ENCODE measurements around the gene ENPP6.

Gene ENPP6

DNA sequence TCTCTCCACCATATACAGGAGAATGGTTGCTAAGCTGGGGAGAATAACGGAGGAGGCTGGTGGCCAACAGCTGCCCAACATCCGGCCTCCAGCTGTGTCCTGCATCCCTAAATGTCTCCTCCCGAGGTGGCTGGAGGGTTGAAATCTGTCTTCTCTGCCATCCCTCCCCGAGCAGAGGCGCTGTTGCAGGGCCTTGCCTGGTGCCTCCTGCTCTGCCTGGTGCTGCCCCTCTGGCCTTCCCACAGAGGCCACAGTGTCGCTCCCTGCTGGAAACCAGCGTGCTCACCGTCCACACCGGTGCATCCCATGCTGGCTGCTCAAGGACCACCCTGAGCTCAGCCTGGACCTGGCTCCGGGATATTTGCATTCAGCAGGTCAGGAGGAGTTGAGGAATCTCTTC, 115.2 kb downstream of the ENPP6 start:
- no peak for DNase-seq

DNA sequence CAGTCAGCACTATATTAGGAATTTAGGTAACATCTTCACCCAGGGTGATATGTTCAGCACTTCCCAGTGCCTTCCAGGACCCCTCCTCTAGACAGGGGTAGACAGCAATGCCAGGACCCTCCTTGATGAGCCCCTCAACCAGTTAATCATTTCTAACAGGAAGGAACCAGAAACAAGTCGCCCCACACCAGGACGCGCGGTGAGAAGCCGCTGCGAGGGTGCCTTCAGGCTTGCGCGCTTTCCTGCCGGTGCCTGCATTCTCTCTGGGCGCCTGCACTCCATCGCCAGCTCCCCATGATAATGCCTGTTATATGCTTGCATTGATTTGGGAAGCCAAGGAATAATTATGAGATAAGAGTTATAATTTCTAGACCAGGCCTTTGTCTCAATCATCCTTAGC, 116.0 kb downstream of the ENPP6 start:
- DNase-seq = no peak

DNA sequence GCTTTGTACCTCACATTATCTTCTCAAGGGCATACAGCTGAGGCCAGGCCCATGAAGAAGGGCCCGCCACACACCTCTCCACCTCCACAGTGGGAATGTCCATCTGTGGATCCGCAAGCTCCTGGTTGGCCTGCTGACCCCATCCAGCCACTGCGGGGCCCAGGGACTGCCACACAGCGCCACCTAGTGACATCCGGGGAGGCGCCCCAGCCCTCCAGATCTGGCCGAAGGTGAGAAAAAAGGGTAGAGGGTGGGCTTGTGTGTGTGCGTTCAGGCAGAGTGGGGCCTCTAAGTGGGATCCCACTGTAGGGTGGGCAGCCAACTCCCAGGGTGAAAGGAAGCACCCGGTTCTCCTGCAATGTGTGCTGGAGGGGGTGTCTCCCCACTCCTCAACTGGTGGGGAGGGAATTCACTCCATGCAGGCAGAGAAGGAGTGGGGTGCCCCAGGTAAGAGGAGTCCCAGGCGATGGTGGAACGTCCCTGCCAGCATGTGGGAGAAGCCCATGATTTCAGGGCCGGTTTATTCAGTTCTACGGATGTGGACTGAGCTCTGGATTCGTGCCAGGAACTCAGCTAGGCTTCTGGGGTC, 117.3 kb downstream of the ENPP6 start:
- no peak for DNase-seq

DNA sequence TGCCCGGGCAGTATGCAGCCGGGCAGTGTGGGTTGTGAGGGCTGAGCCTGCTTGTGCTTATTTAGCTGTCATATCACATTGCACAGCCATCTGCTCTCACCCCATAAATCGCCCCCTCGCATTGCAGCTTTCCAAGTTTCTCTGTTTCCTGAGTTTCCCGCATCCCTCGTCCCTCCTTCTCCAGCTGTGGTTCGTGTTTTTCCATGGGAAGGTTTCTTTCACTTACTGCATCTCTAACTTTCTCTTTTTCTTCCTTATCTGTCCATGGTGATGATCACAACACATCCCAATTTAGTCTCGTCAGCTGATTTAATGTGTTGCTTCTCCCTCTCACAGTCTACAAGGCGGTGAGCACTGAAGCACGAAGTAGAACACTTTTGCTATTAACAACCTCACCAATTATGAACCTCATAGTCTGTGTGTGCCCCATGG, 118.1 kb downstream of the ENPP6 start:
- DNase-seq = no peak

DNA sequence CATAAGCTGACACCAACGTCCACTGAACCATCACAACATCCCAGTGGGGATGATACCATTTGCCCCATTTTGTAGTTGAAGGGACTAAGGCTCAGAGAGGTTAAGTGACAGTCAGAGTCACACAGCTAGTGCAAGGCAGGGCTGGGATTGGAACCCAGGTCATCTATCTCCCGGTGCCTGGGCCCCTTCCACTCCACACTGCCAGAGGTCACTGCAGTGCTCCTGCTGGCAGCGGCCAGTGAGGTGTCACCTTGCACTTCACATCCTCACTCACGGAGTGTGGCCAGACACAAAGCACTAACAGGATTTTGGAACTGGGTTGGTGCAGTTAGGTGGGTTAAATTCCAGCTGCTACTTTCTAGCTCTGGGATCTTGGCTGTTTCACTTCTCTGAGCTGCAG, 118.7 kb downstream of the ENPP6 start:
- DNase-seq = no peak

DNA sequence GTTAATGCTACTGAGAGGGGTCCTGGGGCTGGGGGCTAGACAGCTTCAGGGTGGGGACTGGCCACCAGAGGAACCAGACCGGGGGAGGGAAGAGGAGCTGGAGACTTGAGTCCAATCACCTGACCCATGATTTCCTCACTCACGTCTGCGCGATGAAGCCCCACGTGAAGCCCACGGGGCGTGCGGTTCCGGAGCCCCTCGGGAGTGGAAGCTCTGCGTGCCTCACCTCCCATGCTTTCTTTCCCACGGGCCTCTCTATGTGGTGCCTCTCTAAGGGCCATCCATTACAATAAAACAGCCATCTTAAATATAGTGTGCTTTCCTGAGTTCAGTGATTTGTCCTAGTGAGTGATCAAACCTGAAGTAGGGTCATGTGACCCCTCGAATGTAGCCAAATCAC, 119.9 kb downstream of the ENPP6 start:
- DNase-seq = no peak

DNA sequence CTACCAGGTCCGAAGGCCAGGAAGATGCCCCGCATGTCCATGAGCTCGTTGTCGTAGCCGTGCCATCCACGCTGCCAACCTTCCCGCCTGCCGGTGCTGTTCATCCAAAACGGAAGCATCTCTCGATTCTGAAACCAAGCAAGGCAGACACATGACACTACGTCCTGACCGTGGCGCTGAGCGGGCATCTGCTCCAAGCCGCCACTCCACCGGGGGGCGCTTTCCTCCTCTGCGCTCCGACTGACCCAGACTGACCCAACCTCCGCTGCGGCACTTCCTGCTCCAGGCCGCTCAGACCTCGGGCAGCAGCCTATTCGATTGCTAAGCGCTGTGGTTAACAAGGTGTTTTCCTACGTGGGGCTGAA, 120.5 kb downstream of the ENPP6 start:
- no peak for DNase-seq

DNA sequence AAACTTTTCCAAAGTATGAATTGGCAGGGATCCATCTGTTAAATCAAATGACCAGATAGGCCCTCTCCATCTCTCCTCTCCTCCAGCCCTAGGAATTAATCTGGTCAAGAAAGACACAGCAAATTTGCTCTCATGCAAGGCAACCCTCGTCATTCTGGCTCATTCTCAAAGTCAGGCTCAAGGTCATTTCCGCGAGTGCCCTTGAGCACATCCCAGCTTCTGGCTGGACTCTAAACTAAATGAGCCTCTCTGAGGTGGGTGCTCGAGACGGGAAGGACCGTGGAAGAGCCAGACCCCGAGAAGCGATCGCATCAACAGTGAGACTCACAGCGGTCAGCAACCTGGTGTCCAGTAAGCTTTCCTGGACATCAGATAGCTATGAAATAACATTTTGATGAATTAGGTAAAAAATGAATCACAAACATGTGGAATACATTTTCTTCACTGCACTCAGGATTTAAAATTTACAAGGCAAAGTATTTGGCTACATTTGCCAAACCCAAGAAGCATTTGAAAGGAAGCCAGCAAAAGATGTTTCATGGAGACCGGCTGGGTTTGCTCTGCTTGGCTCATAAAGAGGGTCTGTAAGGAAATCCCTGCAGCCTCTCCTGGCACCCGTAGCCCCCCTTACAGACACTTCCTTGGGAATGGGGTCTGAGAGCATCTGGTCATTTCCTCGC, 121.0 kb downstream of the ENPP6 start:
- DNase-seq = no peak

DNA sequence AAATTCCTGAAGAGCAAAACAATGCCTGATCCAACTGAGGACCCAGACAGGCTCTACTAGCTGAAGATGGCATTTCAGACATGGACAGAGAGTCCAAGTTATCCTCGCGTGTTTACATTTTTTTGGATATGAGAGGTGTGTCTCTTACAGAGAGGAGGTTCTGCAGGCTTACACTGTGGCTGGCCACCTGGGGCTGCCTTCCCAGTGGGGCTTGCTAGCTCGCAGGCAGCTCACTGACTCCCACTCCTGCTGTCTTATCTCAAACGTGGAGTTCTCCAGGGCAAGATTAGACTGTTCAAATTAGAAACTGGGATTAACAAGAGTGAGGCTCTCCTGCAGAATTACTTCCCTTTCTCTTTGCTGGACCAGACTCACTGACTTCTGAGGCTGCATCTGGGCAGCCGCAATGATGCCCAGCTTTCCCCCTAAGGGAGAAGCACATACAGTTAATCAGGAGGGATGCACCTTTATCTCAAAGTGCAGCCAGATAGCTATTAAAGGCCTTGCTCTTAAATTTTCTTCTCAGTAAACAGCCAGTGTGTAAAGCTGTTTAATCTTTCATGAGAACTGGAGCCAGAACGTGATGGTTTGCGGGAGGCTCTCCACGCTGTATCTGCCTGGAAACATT, 123.0 kb downstream of the ENPP6 start:
- DNase-seq = no peak

DNA sequence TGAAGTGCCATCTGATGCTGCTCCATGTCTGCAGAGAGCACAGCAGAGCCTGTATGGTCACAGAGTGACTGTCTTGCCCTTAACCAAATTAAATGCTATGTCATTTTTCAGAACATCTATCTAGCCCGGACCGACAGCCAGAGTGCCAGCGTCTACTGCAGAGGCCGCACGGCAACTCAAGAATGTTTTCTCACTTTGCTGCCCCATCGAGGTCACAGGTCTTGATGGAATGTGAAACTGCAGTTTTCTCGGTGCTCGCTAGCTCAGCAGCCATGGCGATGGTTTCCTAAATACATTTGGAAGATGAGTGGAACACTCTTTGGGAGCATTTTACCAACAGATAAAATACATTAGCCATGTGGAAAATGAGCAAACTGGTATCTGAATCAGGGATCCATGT, 125.7 kb downstream of the ENPP6 start:
- DNase-seq = no peak

DNA sequence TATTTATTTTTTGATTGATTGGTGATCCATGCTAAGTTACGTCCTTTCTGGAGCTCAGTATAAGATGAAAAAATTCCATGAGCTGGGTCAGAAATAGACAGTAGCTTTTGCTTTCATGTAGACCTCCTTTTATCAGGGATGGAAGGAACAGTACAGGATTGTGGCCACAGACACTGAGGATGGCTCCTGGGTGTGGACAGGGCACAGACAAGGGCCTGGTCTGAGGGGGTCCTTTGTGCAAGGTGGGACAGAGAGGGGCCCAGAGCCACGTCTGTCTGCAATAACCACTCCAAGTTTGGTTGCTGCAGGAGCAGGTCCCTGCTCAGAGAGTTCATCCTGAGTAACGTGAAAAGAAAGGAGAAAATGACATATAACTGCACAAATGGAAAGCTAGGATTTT, 127.1 kb downstream of the ENPP6 start:
- no peak for DNase-seq

DNA sequence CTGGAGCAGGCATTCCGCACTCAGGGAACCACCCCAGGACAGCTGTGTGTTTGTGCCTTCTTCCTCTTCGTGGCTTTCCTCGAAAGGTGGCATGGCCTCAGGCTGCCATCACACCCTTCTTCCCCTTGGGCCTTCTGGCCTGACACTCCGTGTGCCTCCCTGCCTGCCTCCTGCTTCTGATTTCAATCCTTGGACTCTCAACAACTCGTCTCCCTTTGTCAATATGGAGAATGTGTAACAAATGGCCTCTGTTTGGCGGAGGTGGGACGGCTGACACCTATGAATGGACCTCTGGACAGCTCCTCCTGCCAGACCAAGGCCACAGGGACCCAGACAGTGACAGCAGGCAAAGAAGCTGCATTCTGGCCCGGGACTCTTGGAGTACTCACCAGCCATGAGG, 137.0 kb downstream of the ENPP6 start:
- DNase-seq = no peak

DNA sequence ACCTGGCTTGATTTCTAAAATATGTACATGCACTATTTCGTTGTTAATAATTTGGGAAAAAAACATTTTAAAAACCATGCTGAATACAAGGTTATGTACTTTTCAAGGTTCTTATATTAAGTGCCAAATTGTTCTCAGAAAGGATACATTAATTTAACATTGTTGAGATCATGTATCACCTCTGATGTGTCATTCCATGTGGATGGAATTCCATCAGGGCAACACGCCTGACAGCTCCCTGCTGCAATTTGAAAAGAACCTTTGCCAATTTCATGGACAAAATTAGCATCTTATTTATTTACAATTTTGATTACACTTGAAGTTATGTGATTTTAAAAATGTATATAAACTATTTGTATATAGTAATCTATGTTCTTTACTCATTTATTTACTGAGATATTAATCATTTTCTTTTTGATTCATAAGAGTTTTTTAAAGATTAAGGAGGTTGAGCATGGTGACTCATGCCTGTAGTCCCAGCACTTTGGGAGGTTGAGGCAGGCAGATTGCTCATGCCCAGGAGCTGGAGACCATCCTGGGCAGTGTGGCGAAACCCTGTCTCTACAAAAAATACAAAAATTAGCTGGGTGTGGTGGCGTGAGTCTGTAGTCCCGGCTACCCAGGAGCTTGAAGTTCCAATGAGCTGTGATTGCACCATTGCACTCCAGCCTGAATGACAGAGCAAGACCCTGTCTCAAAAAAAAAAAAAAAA, 142.8 kb downstream of the ENPP6 start:
- no peak for DNase-seq

DNA sequence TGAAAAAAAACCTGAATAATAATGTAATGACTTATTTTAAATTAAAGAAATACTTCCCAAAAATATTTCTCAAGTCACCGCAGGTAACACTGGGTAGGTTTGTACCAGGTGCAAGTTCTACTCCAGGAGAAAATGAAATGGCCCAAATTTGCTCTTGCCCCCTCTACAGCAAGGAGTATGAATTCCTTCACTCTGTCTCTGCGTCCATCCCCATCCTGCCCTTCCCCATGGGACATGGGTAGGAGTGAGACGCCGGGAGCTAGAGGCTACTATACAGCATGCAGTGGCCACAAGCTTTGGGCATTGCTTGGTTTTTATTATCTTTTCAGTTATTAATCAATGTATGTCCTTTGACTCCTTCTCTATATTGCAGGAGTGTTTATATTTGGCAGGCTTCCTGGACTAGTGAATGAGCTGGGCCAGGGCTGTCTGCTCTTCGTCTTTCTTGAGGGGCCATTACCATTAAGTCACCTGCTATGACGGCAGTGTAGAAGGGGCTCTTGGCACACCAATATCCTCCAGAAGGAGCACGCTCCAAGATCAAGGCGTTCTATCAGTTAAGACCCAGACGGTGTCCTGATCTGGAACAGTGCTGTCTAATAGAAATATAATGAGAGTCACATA, 149.6 kb downstream of the ENPP6 start:
- DNase-seq = no peak

DNA sequence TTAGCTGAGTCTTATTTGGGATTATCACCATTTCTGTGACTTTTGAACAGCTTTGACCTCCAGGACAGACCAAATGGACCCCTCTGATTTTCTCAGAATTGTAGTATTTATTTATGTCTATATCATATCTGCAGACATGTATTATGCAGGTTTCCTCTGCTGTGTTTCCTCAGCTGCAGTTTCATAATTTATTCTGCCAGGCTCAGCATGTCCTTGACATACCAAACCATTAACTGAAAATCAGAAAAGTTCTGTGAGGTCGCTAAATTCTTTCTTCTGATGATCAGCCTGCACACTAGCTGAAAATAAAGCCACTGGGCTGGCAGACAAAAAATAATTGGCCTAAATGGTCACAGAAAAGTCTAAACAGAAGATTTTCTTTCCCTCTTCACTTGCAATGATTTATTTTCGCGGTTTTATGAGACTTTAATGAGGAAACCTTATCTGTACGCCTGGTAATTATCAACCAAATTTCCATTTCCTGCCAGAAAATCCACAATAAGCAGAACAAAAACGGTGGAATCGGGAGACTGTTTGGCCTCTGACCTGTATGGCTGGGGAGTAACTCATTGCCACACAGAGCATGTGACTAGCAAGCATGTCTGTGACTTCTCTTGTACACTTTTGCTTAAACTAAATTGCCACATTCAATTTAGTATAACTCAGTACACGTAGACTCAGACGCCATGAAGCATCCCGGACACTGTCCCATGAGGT, 150.9 kb downstream of the ENPP6 start:
- DNase-seq = no peak

DNA sequence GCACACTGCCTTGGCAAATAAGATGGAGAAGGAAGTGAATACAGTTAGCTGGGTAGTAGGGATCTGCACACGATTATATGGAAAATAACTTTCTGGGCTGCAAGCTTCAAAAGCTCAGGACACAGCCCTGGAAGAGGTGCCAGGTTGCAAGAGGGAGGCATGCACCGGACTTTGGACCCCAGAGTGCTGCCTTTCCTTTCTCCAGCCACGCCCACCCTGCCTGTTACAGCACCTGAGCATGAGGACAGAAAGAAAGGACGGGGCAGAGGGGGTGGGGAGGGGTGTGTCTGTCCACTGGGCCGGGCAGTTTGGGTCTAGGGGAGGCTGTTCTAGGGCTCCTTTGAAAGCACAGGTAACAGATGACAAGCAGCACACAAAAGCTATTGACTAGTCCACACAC, 152.8 kb downstream of the ENPP6 start:
- no peak for DNase-seq

DNA sequence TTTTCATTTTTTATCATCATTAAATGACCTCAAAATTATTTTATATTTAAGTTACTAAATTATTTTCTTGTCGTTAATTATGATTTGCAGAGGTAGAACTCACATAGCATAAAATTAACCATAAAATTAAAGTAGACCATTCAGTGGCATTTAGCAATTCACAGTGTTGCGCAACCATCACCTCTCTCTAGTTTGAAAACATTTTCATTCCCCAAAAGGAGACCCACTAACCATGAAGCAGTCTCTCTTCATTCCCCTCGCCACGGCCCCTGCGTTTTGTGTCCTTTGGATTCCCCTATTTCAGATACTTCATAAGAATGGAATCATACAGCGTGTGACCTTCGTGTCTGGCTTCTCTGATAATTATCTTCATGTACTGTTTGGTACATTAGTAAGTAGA, 154.9 kb downstream of the ENPP6 start:
- no peak for DNase-seq

DNA sequence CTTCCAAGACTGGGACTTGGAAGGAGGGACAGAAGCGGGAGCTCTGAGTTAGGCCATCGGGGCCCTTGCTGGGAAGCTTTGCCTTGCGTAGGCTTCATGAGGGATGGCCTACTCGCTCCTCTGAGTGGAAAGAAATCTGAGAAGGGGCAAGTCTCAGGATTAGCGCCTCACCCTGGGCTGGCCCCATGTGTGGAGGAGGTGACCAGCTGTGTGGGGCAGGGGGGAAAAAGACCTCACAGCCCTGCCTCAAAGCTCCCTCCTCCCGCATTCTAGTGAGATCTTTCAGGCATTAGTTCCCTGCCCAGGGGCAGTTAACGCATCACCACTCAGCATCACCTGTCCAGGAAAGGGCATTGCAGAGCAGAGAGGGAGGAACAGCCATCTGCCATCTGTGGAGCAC, 156.1 kb downstream of the ENPP6 start:
- no peak for DNase-seq

DNA sequence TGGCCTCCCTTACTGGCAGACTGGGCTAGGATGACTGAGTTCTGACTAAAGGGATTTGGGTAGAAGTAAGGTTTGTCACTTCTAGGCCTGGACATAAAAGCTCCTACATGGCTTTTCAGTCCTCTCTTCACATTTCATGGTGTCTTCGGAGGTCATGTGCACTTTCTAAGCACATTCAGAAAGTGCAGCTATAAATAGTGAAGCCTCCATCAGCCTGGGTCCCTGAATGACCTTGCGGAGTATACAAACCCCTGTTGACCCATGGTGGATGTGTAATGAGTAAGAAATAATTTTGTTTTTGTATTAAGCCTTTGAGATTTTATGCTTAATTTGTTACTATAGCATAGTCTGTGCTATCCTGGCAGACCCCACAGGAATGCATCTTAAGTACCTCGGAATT, 158.6 kb downstream of the ENPP6 start:
- no peak for DNase-seq

DNA sequence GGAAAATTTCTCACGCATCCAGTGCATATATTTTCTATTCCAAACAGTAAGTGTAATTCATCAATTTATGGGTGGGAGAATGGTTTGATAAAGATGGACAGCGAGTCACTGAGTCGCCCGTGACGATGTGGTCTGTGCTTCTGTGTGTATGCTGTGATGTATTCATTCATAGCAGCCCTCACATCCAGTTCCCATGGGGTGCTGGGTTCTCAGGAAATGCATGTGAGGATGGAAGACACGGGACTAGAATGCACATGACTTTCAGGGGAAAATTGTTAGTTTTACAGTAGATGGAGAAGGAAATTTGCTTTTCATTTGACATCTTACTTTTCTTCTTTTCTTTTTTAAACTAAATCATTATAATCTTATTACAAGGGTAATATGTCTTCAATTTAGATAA, 159.6 kb downstream of the ENPP6 start:
- DNase-seq = no peak

DNA sequence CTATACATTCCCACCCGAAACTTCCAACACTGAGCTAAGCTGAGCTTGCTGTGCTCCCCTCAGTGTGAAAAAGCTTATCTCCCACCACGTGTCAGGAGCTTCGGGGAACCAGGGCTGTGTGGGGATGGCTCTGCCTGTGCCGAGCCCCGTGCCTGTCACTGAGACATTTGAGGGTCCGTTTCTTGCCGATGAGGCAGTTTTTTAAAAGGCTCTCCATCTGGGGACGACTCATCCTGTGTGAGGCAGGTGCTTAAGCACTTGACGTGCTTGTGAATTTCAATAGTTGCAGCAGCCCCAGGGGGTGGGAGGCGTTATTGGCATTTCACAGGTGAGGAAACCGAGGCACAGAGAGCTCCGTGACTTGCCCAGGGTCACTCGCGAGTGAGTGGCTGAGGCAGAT, 160.8 kb downstream of the ENPP6 start:
- DNase-seq = no peak

DNA sequence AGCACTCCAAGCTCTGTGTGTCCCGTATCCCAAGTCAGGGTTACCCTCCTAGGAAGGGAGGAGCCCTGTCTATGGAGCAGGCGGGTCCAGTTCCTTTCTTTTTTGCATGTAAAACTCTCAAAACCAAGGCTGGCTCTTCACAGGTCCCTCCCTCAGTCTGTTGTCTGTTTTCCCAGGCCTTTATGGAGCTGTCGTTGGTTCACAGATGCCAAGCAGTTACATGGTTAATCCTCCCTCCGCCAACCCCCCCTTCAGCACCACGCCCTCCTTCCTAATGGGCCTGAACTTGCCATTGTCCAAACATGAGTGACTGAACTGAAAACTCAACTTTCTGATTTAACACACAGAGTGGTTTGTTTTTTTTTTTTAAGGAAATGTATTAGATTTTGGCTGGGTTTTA, 164.2 kb downstream of the ENPP6 start:
- no peak for DNase-seq

DNA sequence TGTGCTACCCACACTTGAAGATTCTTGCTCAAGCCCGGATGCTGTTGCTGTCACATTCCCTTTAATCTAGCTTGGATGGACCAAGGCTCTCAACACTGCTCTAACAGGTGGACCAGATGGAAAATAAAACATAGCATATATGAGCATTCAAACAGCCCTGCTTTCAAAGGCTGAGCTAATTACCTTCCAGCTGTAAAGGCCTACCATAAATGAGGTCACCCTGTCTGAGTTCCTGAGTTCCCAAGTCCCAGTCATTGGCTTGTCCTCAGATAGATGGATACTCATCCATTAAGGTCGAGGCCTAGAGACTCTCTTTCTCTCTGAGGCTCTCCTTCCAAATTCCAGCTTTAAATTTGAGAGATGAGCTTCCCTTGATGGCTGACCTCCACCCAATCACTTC, 165.1 kb downstream of the ENPP6 start:
- no peak for DNase-seq
